ENCODE results near the gene GRIP2. TPM values are rescaled to one million over a fixed set of nuclear protein-coding genes. Genes with fewer than 3 reads are reported as not detected.

GRIP2 gene
- total RNA-seq, 2 experiments from 2014 or later: not detected

DNA sequence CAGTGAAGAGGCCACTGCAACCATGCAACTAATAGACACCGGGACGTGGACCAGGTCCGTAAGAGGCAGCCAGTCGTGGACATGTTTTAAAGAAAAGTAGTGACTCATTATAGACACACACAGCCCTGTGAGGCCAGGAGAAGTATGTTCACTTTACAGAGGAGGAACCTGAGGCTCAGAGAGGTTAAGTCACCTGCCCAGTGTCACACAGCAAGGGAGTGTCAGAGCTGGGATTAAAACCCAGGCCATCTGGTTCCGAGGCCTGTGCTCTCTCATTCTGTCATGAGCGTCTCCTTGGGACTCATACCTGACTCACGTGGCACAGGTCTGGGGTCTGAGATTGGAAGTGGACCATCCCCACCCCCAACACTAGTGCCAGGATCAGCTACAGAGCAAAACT, 28.1 kb upstream of the GRIP2 start:
- no peaks in the 10 kb centered on the region for H3K9me3 ChIP-seq (ENCODE audit: low read length)
- no peaks in the 10 kb centered on the region for H4K20me1 ChIP-seq (ENCODE audit: insufficient read depth, low read length)
- POLR2A ChIA-PET: no interaction called here
- no peak overlapping the region for H3K4me2 ChIP-seq (ENCODE audit: low read length)
- no peak for TF ChIP-seq EZH2phosphoT487 (IDR thresholded peaks at IDR 0.05; ENCODE audit: borderline replicate concordance, low read depth, low read length)
- TF ChIP-seq, protein P1, sequence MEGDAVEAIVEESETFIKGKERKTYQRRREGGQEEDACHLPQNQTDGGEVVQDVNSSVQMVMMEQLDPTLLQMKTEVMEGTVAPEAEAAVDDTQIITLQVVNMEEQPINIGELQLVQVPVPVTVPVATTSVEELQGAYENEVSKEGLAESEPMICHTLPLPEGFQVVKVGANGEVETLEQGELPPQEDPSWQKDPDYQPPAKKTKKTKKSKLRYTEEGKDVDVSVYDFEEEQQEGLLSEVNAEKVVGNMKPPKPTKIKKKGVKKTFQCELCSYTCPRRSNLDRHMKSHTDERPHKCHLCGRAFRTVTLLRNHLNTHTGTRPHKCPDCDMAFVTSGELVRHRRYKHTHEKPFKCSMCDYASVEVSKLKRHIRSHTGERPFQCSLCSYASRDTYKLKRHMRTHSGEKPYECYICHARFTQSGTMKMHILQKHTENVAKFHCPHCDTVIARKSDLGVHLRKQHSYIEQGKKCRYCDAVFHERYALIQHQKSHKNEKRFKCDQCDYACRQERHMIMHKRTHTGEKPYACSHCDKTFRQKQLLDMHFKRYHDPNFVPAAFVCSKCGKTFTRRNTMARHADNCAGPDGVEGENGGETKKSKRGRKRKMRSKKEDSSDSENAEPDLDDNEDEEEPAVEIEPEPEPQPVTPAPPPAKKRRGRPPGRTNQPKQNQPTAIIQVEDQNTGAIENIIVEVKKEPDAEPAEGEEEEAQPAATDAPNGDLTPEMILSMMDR (conservative IDR thresholded peaks at IDR 0.05; ENCODE audit: low read length): no peak
- H3K36me3 ChIP-seq (ENCODE audit: insufficient read depth, low read length): no peaks in the 10 kb centered on the region
- H3K9me2 ChIP-seq (ENCODE audit: insufficient read depth, low read length): no peaks in the 10 kb centered on the region
- no peaks in the 10 kb centered on the region for H3K79me2 ChIP-seq (ENCODE audit: insufficient read depth, low read depth, low read length)
- no peak overlapping the region for H2AFZ ChIP-seq (ENCODE audit: low read length)
- H3K27ac ChIP-seq (ENCODE audit: low read depth, low read length, poor library complexity, severe bottlenecking): no peak overlapping the region
- H3K4me1 ChIP-seq (ENCODE audit: insufficient read depth, low read length, poor library complexity, severe bottlenecking): peaks cover 17% of the 10 kb centered on the region
- no TSS peak for BruUV-seq (replicated peaks)
- CTCF ChIA-PET (ENCODE audit: unreplicated experiment): no interaction called here
- DNase-seq (ENCODE audit: low spot score): no peak
- no peak overlapping the region for H3K4me3 ChIP-seq (ENCODE audit: low read depth, low read length, poor library complexity, severe bottlenecking)
- intact Hi-C loops (cut with micrococcal nuclease; ENCODE audit: unreplicated experiment): no loop called here

DNA sequence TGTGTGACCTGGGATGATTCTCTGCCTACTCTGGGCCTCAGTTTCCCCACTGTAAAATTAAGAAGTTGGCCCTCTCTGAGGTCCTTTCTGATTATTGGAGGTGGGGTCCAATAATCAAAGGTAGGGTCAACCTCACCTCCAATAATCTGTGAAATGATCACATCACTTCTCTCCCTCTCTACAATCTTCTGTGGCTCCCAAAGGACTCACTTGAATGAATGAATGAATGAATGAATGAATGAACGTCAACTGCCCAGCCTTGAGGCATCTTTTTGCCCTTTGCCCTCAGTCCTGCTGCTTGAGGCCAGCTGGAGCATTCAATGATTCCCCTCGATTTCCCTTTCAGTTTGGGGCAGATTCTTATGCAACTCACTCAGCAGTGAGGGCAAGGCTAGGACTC, 26.7 kb upstream of the GRIP2 start:
- no peak for TF ChIP-seq EZH2phosphoT487 (IDR thresholded peaks at IDR 0.05; ENCODE audit: borderline replicate concordance, low read depth, low read length)
- TF ChIP-seq, protein P1 (conservative IDR thresholded peaks at IDR 0.05; ENCODE audit: low read length): no peak
- ChIA-PET CTCF (ENCODE audit: unreplicated experiment) (no interaction called here), POLR2A (no interaction called here)
- no peak for DNase-seq (ENCODE audit: low spot score)
- Histone ChIP-seq H3K27ac (ENCODE audit: low read depth, low read length, poor library complexity, severe bottlenecking) (no peak overlapping the region), H3K4me1 (ENCODE audit: insufficient read depth, low read length, poor library complexity, severe bottlenecking) (peaks cover 17% of the 10 kb centered on the region), H3K79me2 (ENCODE audit: insufficient read depth, low read depth, low read length) (no peaks in the 10 kb centered on the region), H3K36me3 (ENCODE audit: insufficient read depth, low read length) (no peaks in the 10 kb centered on the region), H3K4me3 (ENCODE audit: low read depth, low read length, poor library complexity, severe bottlenecking) (no peak overlapping the region), H3K9me3 (ENCODE audit: low read length) (no peaks in the 10 kb centered on the region), H3K4me2 (ENCODE audit: low read length) (no peak overlapping the region), H3K9me2 (ENCODE audit: insufficient read depth, low read length) (no peaks in the 10 kb centered on the region), H2AFZ (ENCODE audit: low read length) (no peak overlapping the region), H4K20me1 (ENCODE audit: insufficient read depth, low read length) (no peaks in the 10 kb centered on the region)
- BruUV-seq (replicated peaks): no TSS peak
- intact Hi-C loops (cut with micrococcal nuclease; ENCODE audit: unreplicated experiment): no loop called here

DNA sequence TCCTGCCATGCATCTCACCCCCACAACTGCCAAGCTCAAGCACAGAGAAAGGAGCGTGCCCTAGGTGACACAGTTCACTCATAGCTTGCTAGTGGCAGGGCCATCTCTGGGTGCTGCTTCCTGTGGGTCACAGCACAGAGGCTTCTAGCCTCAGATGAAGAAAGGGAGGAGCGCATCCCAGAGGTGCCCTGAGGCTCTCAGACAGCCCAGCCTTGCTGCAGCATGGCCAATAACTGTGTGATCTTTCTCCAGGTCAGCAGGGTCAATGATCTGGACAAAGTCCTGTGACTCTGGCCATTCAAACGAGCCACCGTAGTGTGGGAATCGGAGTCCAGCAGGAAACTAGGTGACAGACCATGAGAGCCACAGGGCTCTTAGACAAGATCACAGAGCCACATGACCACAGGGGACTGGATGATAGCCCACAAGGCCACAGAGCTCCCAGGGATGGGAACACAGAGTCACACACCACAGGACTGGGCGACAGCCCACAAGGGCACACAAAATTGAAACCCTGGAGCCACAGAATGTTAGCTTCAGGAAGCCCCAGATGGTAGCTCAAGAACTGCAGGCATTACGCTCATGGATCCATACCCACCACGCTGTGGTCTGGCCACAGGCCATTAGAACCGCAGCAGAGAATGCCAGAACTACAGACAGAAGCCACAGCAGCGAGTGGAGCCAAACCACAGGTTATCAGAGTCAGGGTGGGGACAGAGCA, 25.9 kb upstream of the GRIP2 start:
- Histone ChIP-seq H3K4me3 (ENCODE audit: low read depth, low read length, poor library complexity, severe bottlenecking) (no peak overlapping the region), H3K9me3 (ENCODE audit: low read length) (no peaks in the 10 kb centered on the region), H3K79me2 (ENCODE audit: insufficient read depth, low read depth, low read length) (no peaks in the 10 kb centered on the region), H2AFZ (ENCODE audit: low read length) (no peak overlapping the region), H3K27ac (ENCODE audit: low read depth, low read length, poor library complexity, severe bottlenecking) (no peak overlapping the region), H4K20me1 (ENCODE audit: insufficient read depth, low read length) (no peaks in the 10 kb centered on the region), H3K4me1 (ENCODE audit: insufficient read depth, low read length, poor library complexity, severe bottlenecking) (peaks cover 17% of the 10 kb centered on the region), H3K4me2 (ENCODE audit: low read length) (no peak overlapping the region), H3K9me2 (ENCODE audit: insufficient read depth, low read length) (no peaks in the 10 kb centered on the region), H3K36me3 (ENCODE audit: insufficient read depth, low read length) (no peaks in the 10 kb centered on the region)
- no peak for DNase-seq (ENCODE audit: low spot score)
- POLR2A ChIA-PET: no interaction called here
- no peak for TF ChIP-seq EZH2phosphoT487 (IDR thresholded peaks at IDR 0.05; ENCODE audit: borderline replicate concordance, low read depth, low read length)
- TF ChIP-seq, protein P1 (conservative IDR thresholded peaks at IDR 0.05; ENCODE audit: low read length): no peak
- BruUV-seq (replicated peaks): no TSS peak
- intact Hi-C loops (cut with micrococcal nuclease; ENCODE audit: unreplicated experiment): no loop called here
- CTCF ChIA-PET (ENCODE audit: unreplicated experiment): no interaction called here

All from OCI-LY7 (cell line).